GM18508 (cell line): ENCODE data around the gene KCTD1.

Experiments used
- ATAC-seq: cut with Tn5 transposase; IDR thresholded peaks from one replicate; pipeline ENCODE4 v1.9.1; 2021; ENCODE audit warnings: moderate number of reproducible peaks; ENCODE audit not compliant: insufficient read depth, unreplicated experiment

The KCTD1 gene

DNA sequence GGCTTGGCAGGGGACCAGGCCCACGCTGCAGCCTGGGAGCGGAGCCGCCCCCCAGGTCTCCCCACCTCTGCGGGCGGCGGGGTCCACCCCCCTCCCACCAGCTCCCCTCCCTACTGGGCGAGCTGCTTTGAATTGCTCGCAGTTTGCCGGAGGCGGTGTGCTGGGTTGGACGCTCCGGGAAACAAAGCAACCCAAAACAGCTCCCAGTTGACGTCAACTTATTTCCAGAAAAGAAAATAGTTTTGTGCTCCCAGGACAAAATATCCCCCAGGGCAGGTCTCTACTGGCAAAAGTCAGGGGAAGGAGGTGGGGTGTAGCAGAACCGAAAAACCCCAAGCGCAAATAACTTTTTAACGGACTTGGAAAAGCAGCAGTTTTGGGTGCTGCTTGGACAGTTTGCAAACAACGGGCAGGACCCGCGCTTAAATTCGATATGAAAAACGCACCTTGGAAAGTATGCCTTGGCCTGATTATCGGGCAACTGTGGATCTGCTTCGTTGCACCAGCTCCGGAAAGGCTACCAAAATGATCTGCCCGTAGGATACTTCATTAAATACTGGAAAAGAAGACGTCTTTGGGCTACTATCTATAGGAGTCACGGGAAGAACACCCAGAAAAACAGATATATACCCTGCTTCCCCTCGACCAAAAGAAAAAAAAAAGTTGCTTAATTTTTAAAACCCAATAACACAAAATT, 2.8 kb upstream of the KCTD1 start:
- no peak for ATAC-seq

DNA sequence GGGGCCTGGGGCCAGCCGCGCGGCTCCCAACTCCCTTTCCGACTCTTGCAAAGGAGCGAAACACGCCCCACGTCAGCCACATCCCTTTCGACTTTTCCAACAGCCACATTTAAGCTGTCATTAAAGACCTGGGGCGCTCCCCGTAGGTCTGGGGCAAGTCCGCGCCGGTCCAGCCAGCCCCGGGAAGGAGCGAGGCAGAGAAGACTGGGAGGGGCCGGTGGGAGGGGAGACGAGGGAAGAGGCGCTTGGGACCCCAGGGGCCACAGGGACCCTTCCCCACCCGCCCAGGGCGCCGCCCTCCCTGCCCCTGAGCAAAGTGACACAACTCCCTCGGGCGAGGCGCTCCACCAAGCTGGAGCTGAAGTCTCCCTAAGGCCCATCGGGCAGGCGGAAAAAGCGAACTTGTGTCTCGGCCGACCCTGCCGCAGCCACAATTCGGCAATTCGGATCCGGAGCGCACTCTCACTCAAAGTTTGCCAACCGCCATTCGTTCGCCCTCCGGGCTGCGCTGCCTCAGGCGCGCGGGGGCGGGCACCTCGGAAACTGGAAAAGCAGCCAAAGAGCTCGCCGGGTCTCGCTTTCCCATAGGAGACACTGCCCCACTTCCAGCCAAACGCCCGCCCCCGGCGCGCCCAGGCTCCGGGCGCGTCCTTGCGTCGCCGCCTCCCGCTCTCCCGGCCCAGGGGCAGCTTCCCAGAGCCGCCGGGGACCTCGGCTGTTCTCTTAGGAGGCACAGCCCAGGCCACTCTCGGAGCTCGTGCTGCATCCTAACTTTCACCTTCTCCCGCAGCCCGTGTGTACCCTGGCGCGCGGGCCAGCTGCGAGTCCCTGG, 1.1 kb upstream of the KCTD1 start:
- ATAC-seq = no peak

DNA sequence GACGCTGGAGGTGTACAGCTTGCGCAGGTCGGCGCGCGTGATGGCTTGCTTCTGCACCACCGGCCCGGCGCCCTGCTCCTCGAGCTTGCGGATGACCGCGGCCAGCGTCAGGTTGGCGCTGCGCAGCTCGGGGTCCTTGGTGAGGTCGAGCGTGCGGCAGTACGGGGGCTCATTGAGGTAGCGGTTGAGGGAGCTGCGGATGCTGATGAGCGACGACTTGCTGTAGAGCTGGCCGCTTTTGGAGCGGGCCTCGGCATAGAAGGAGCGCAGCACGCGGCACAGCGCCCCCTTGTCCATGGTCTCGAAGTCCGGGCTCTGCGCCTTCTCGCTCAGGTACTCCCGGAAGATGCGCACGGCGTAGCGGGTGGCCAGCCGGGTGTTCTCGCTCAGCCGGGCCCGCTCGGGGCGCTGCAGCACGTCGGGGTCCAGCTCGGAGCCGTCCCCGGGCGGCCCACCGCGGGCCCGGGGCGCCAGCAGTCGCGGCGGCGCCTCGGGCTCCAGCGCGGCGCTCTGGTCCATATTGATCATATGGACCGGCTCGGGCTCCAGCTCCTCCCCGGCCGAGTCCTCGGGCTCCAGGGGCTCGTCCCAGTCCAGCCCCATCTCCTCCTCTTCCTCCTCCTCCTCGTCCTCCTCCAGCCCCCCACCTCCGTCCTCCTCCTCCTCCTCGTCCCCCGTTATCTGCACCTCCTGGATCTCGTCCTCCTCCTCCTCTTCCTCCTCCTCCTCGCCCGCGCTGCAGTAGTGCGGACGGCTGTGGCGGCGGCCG, 523 bp downstream of the KCTD1 start:
- peak; percentile 38 for ATAC-seq

DNA sequence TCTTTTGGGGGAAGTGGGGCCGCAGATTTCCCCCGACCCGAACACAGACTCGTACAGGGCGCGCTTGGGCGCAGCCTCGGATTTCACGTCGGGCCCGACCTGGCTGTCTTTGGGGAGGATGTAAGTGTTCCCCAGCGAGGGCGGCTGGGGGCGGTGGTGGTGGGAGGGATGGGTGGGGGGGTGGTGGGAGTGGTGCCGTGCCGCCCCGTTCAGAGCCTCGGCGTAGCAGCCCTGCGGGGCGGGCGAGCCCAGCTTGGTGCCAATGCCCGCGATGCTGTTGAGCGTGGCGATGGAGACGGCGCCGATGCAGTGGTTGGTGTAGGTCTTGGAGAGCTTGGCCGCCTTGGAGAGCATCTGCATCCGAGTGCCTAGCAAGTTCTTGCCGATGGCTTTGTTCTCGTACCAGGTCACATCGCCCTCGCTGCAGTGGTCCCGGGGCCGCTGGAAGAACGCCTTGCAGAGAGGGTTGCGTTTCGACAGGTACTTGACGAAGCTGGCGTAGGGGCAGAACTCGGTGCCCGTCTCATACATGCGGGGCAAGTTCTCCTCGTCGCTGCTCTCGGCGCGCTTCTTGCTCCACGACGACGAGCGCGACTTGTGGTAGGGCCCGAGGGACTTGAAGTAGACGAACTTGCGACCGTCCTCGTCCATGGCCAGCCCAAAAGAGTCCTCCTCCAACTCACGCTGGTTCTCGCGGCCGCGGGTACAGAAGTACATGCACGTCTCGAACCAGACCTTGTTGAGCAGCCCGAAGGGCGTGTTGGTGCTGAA, 1.3 kb downstream of the KCTD1 start:
- ATAC-seq = no peak

DNA sequence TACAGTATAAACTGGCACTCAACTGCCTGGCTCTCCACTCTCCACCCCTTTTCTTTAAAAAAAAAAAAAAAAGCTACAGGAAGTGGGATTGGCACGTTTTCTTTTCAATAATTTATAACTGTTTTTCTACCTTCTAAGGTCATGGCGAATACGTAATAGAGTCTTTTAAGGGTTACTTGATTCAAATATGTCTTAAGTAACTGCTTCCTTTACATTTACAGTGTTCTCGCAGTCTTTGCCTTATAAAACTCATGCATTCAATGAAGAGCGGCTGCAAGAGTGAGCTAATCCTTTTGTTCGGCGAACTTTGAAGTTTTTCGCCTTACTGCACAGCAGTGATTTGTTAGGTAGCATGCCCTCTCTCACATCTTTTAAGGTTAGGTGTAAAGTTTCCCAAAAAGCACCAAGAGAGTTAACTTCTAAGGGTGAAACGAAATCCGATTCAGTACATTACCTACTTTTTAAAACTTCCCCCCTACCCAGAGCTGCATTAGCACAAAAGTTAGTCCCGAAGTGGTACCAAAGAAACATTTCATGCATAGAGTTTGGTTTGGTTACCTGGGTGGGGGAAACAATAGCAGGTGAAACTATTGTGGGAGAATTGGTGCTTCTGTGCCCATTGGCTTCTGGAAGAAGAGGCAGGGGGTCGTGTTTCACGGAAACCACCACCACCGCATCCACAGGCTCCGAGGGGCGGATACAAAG, 2.0 kb downstream of the KCTD1 start:
- no peak for ATAC-seq

DNA sequence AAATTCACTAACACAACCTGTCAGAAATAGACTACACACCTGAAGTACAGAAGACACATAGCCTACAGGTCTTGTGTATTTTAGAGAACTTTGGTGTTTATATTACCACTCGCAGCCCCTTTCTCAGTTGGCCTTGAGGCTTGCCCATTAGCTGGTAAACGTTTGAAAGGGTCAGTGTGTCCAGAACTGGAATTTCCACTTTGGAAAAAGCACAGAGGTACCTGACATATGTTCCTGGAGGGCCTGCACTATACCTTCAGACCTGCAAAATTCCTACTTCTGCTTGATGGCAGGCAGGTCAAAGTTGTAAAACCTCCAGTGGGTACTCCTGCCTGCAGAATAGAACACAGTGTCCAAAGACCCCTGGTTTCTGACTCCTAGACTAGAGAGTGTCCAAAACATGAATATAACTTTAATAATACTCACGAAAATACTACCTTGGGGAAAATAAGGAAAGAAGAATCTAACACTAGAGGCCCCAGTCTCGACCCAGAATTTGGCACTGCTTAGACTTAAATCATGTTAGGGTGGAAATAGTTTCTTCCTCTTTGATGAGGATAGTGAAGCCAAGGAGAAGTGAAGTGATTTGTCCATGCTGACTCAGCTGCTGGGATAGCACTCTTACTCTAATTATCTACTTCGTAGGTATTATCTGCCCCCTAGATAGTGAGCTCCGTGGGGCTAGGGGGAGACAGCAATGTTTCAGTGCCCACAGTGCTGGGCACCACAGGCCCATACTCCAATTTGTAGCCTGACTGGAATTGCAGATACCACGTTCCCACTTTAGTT, 2.8 kb downstream of the KCTD1 start:
- ATAC-seq = no peak

DNA sequence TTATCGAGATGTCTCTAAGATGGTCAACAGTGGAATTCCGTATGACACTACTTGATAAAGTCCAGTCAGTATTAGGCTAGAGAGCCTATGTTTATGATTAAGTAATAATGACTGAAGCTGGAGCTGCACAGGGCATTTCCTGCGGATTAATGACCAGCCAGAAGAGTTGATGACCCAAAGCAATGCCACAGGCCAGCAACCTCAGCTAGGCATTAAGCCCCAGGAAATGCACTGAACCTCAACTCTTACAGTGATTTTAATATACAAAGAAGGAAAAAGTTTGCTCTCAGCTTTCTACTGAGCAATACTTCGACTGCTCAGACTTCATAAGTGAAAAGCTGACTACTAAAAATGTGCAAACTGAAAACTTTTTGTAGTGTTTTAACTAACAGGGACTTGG, 3.9 kb downstream of the KCTD1 start:
- ATAC-seq = no peak

DNA sequence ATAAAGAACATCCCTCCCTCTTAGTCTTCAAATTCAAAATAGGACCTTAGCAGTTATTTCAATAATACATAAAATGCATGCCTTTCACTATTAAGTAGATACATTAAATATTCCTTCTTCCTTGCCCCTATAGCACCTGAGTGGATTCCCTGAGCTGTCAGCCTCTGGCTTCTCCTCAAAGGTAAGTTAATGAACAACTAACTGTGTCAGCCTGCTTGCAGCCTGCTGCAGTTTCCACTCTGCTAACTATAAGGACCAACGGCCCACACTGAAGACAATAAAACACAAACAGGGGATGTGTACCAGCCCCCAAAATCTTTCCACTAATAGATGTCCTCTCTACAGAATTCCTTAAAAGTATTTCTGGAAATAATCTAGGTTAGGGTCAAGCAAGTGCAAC, 5.0 kb downstream of the KCTD1 start:
- ATAC-seq = no peak

DNA sequence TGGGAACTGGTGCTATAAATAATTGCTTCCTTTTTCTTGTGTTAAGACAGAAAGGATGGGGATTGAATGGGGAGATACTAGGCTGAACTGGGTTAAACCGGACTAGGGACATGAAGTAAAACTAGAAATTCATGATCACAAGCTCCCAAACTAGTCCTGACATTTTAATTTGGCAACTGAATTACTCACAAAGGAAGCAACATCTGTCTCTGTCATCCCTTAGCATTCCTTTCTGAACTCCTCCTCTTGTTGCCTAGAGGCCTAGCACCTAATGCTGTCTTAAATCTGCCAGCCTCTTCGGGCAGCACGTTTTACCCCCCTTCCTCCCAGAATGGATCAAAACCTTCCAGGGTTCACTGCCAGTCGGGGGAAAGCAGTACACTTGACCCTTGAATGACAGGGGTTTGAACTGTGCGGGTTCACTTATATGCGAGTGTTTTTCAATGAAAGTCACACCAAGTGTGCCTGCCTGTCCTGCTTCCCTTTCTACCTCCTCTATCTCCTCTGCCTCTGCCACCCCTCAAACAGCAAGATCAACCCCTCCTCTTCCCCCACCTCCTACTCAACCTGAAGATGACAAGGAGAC, 8.2 kb downstream of the KCTD1 start:
- no peak for ATAC-seq

DNA sequence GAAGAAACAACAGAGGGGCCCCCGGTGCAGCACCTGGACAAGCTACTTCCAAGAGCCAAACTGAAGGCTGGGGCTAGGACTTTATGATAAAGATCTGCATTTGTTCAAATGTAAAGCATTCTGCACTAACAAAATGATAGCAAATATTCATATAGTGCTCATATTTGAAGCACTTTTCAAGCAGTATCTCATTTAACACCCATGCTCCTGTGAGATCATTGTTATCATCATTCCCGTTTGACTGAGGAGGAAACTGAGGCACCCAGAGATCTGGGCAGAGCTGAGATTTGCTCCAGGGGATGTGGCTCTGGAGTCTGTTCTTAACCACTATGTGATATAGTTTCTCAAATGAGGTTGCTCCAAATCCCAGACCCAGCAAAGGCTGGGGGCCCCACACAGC, 9.8 kb downstream of the KCTD1 start:
- no peak for ATAC-seq

DNA sequence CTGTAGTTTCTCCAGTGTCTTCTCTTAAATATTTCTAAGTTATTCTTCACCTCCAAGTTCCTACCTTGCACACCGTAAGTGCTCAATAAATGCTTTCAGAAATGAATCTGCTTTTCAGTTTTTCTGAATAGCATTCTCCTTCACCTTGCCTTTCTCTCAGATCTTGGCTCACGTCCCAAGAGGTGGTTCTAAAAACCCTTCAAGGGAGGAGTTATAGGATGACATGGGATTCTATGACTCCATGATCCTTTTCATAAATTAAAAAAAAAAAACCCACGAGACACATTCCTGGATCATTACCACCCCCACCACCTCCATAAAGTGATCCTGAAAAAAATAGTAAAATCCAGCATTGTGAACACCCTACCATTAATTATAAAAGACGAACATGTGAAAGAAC, 11.7 kb downstream of the KCTD1 start:
- ATAC-seq = no peak

DNA sequence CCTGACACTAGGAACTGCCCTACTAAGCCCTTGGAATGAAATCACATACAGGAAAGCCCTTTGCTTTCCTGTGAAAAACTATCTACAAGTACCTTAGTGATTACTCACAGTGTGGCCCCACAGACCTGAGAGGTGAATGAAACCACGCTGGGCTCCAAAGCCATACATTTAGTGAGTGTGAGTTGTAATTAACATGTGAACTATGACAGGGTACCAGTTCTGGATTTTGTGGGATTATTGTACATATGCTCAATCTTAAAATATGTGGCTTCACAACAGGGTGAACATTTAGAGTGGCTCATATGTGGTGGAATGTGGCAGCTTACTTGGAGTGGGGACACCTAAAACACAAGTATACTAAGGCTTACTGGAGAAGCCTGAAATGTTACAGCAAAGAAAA, 12.3 kb downstream of the KCTD1 start:
- no peak for ATAC-seq

DNA sequence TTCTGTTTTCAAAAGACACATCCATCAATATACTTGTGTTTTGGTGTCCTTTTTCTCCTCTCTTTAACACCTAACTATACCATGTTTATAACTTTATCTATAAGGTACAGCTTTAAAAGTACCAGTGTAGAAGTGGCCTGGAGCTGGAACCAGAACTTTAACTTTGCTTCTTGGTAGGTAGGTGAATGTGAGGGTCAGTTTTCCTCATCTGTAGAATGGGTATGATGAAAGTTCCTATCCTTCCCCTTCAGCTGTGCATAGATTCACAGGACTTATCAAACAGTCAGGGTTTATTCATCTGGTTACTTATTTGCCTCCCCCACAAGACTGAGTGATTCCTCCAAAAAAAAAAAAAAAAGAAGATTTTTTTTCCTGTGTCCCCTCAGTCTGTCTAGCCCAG, 12.7 kb downstream of the KCTD1 start:
- no peak for ATAC-seq

DNA sequence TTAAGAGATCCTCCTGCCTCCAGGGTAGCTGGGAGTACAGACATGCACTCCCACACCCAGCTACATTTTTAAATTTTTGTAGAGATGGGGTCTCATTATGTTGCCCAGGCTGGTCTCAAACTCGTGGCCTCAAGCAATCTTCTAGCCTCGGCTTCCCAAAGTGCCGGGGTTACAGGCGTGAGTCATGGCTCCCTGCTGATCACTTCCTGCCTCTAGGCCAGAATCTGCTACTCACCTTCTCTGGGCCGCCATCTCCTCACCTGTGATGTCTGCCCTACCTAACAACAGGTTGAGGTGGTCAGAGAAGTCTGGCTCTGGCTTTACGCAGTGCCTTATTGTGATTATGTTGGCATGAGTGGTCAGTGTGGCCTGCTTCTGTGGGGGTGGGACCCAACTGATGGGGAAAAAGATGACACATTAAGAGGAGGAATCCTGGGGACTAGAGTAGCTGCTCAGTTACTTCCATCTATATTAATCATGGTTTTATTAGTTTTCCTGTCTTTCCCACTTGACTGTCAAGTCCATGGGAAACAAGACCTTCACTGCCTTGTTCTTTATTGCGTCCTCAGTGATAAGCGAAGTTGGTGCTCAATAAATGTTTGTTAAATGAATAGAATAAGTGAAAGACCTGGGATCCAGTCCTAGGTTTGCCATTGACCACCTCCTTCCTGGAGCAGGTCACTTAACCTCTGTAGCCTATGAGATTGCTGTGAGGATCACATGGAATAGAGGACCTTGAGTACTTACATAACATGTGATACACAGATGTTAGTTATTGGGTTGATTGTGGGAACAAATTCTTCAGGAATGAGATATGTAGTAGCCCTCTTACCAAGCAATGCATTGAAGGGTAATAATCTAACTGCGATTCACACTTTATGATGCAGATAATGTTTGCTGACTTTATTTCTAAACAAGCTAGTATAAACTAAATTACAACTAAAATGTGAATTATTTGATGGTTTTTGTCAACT, 15.7 kb downstream of the KCTD1 start:
- ATAC-seq = no peak

DNA sequence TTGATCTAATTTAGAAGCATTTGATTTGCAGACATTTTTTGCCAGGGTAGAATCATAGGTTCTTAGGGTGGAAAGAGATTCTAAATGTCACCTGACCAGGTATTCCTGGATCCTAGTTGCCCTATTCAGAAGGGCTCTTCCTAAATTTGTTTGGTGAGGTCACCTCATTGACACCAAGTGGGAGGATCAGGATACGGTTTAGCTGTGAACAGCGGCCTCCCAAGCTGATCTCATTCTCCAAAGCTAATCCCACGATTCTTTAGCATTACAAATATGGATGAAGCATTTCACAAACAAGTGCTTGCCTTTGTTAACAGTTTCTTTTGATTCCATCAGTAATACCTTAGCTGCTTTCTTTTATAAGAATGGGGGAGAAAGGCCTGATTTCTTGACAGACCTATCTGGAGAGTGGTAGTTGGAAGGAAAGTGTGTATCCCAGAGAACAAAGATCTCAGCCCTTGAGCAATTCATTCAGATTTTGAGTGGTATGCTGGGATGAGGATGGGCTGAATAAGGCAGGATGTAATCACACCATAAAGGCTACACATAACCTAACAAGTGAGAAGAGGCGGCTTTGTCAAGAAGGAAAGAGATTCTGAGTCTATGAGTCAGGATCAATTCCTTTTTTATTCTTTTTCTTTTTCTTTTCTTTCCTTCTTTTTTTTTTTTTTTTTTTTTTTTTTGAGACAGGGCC, 16.6 kb downstream of the KCTD1 start:
- ATAC-seq = no peak

DNA sequence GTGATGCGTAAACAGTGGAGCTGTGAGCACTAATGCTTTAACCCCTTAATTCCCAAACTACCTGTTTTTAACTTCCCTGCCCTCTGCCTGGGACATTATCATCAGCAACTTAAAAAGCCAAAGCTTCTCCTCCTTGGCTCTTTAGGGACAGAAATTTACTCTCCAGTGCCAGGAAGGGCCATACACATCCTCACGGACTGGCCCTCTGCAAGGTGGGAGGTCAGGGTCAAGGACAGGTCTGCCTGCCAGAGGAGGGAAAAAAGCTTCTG, 21.5 kb downstream of the KCTD1 start:
- ATAC-seq = no peak
